ENCODE measurements around the gene EBF3. TPM values are rescaled to one million over a fixed set of nuclear protein-coding genes. Genes with fewer than 3 reads are reported as not detected.

The EBF3 gene
- total RNA-seq, 1 experiment from 2014 or later, result 0.22 TPM

DNA sequence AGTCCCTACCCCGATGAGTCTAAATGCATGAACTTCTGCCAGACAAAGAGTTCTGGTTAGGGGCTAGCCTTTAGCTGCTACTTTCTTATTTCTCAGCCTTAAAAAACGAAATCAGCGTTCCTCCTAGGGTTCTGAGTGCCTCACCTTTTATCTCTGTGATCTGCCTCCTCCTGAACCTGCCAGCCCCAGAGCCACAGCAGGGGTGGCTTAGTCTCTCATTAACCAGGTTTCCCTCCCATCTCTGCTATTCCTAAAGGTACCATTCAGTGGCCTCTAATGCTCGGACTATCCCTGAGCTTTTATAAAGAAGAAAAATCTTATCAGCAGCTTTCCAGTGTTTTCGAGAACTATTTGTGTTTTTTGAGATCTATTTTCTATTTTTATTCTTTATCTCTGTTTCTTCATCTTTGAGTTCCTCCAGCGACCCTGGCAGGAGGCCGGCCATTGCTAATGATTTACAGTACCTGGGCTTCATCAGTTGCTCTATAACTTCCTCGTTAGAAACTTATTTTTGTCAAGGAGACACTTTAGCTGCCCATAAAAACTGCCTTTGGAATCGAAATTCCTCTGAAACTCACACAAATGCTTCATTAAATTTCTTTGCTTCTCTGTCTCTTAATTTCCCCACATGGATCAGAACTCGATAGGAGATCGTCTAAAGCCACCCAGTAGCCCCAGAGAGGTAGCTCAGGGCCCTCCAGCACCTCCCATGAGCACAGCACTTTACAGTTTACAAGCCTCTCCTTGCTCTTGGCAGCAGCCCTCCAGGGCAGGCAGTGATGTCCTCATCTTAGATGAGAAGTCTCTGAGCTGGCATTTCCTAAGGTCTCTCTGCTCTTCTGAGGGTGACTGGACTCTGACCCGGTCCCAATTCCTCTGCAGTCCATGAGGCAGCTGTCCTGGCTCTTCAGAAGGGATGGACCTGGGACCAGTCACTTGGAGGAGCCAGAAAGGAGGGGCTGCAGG is 149.1 kb downstream of the EBF3 start:
- H3K36me3 Mint-ChIP-seq (ENCODE audit: insufficient read depth in 1 of 3, low read depth in 3 of 3), result peaks cover 9 to 17% (median 14%) of the 10 kb centered on the region in 3 experiments
- peaks cover 22 to 23% of the 10 kb centered on the region in 2 experiments for H3K9me3 Mint-ChIP-seq
- Histone ChIP-seq H4K5ac (ENCODE audit: insufficient read length, low read depth, low read length) (no peak overlapping the region), H2BK5ac (ENCODE audit: insufficient read length, low read length) (no peak overlapping the region), H4K20me1 (ENCODE audit: control insufficient read depth, insufficient read depth, insufficient read length) (no peaks in the 10 kb centered on the region), H3K18ac (ENCODE audit: insufficient read length, low read depth, low read length) (no peak overlapping the region), H3K79me1 (ENCODE audit: insufficient read depth, low read depth, low read length, poor library complexity, severe bottlenecking) (no peaks in the 10 kb centered on the region), H3K9me3 (ENCODE audit: control insufficient read depth, low read depth, low read length) (peaks cover 6% of the 10 kb centered on the region), H3K23me2 (ENCODE audit: insufficient read length, low read depth, low read length, poor library complexity, severe bottlenecking) (no peaks in the 10 kb centered on the region), H4K91ac (ENCODE audit: insufficient read length, low read depth, low read length) (no peak overlapping the region), H2AK5ac (ENCODE audit: insufficient read length, low read length) (no peak overlapping the region), H3K4me2 (ENCODE audit: insufficient read depth, insufficient read length, low read length) (no peak overlapping the region), H2AFZ (ENCODE audit: low read length) (no peak overlapping the region), H3T11ph (ENCODE audit: low read length) (no peak overlapping the region), H3K56ac (ENCODE audit: insufficient read length, low read depth, low read length) (no peak overlapping the region), H3K14ac (ENCODE audit: insufficient read depth, low read length) (no peak overlapping the region), H3K79me2 (ENCODE audit: insufficient read depth, low read length) (no peaks in the 10 kb centered on the region), H3K4me1 (ENCODE audit: insufficient read depth, low read length) (no peaks in the 10 kb centered on the region), H2BK15ac (ENCODE audit: low read depth, low read length) (no peak overlapping the region), H3K27ac (ENCODE audit: insufficient read length, low read depth, low read length) (no peak overlapping the region), H2BK12ac (ENCODE audit: insufficient read length, low read depth, low read length) (no peak overlapping the region), H3K9ac (ENCODE audit: extremely low read depth, insufficient read length, low read length) (no peak overlapping the region), H4K8ac (replicated peaks; ENCODE audit: insufficient read length, low read depth, low read length) (no peak overlapping the region), H2BK120ac (ENCODE audit: low read depth, low read length, poor library complexity, severe bottlenecking) (no peak overlapping the region), H3K27me3 (ENCODE audit: insufficient read depth, low read length) (no peaks in the 10 kb centered on the region), H3K23ac (ENCODE audit: insufficient read length, low read depth, low read length) (no peak overlapping the region), H3K4ac (ENCODE audit: low read depth, low read length) (no peak overlapping the region), H2BK20ac (ENCODE audit: low read depth, low read length, poor library complexity, severe bottlenecking) (no peak overlapping the region)
- TF ChIP-seq, protein P1, sequence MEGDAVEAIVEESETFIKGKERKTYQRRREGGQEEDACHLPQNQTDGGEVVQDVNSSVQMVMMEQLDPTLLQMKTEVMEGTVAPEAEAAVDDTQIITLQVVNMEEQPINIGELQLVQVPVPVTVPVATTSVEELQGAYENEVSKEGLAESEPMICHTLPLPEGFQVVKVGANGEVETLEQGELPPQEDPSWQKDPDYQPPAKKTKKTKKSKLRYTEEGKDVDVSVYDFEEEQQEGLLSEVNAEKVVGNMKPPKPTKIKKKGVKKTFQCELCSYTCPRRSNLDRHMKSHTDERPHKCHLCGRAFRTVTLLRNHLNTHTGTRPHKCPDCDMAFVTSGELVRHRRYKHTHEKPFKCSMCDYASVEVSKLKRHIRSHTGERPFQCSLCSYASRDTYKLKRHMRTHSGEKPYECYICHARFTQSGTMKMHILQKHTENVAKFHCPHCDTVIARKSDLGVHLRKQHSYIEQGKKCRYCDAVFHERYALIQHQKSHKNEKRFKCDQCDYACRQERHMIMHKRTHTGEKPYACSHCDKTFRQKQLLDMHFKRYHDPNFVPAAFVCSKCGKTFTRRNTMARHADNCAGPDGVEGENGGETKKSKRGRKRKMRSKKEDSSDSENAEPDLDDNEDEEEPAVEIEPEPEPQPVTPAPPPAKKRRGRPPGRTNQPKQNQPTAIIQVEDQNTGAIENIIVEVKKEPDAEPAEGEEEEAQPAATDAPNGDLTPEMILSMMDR (conservative IDR thresholded peaks at IDR 0.05), result no peak
- H3K4me3 Mint-ChIP-seq, result no peak overlapping the region
- WGBS (ENCODE audit: extremely low coverage, insufficient read length, low lambda C conversion rate), result no CpG with 5 or more reads among the region's 12 CpGs
- no peak overlapping the region for H3K27ac Mint-ChIP-seq
- H3K27me3 Mint-ChIP-seq (ENCODE audit: low read depth), result peaks cover 3% of the 10 kb centered on the region
- H3K4me1 Mint-ChIP-seq, result peaks cover 0 to 2% of the 10 kb centered on the region in 2 experiments; a peak in 1 of 4 replicates
- DNase-seq, result no peak
